ENCODE measurements around the gene CC2D1A.

- TF ChIP-seq YY1 (IDR thresholded peaks at IDR 0.05; ENCODE audit: insufficient read depth, insufficient read length) (no peak), SUZ12 (IDR thresholded peaks at IDR 0.05; ENCODE audit: extremely low read depth, insufficient read depth, insufficient read length) (no peak)
These were observed 66.6 kb downstream of the CC2D1A start for GRCh38 chr19:13972368-13973155.

Measured in NT2/D1 (cell line).